Sigmoid colon (tissue), 4 donors: ENCODE data around the gene SIAH1.

Source experiments
- EP300 ChIP-seq, 4 donors: sonication (generic); formaldehyde crosslinking; IDR thresholded peaks; one replicate each; pipeline ENCODE4 v1.6.1; 2017; ENCODE audit warnings: antibody characterized with exemption in 4 of 4
- POLR2AphosphoS5 ChIP-seq, 4 donors: sonication (generic); formaldehyde crosslinking; IDR thresholded peaks; one replicate each; pipeline ENCODE4 v1.6.1; 2017; ENCODE audit warnings: antibody characterized with exemption in 4 of 4
- TF ChIP-seq, protein P1 (sequence below), 4 experiments: fragments of 450-650 bp in 3 of 4; fragments of 200-600 bp in 1 of 4; IDR thresholded peaks; one replicate each; pipeline ENCODE4 v1.5.1; 2016 to 2019; ENCODE audit warnings: antibody characterized with exemption in 4 of 4, mild to moderate bottlenecking in 3 of 4, moderate library complexity in 2 of 4

DNA sequence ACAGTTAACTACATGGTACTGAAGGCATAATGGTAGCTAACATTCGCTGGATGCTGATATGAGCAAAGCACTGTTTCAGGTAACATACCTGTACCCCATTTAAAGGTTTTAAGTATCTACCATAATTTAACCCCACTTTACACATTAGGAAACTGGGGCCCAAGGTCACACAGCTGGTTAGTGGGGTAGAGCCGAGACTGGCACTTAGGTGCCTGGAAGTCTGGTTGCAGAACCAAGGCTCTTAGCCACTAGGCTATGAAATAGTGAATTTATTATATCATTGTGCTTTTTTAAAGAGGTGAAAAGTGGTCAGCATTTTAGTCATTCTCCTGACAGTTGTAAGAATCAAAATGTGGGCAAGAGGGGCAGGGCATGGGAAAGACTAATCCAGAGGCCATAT is 25.2 kb downstream of the SIAH1 start:
- TF ChIP-seq POLR2AphosphoS5 (IDR thresholded peaks at IDR 0.05) (no peak), EP300 (IDR thresholded peaks at IDR 0.05) (no peak)
- TF ChIP-seq, protein P1, sequence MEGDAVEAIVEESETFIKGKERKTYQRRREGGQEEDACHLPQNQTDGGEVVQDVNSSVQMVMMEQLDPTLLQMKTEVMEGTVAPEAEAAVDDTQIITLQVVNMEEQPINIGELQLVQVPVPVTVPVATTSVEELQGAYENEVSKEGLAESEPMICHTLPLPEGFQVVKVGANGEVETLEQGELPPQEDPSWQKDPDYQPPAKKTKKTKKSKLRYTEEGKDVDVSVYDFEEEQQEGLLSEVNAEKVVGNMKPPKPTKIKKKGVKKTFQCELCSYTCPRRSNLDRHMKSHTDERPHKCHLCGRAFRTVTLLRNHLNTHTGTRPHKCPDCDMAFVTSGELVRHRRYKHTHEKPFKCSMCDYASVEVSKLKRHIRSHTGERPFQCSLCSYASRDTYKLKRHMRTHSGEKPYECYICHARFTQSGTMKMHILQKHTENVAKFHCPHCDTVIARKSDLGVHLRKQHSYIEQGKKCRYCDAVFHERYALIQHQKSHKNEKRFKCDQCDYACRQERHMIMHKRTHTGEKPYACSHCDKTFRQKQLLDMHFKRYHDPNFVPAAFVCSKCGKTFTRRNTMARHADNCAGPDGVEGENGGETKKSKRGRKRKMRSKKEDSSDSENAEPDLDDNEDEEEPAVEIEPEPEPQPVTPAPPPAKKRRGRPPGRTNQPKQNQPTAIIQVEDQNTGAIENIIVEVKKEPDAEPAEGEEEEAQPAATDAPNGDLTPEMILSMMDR (IDR thresholded peaks at IDR 0.05) = no peak
